Activated CD4-positive, alpha-beta T cell treated with anti-CD3 and anti-CD28 coated beads, Interleukin-2, amount 50 U/mL, for 24 hours (primary cell): ENCODE measurements around the gene CNPY4.
A peak's percentile ranks its signal among the peaks of the same experiment; 100 is the strongest.

Experiments used
- DNase-seq, 2 donors: peaks; one replicate each; pipeline ENCODE4 v3.0.0-alpha.2; 2020; ENCODE audit warnings: low read depth in 1 of 2, low spot score in 1 of 2

Gene CNPY4

GRCh38 chr7:100119072-100119969, at the start of gene CNPY4, which contains the start of gene TAF6:
CNPY4 (plus strand) TSS chr7:100119634; CDS start chr7:100119745, 111 bp downstream.
TAF6 (minus strand) TSS chr7:100119358; CDS start chr7:100114209, 5,149 bp downstream.
- peak; percentile 87 to 95 for DNase-seq

- DNase-seq: no peak
Measured at GRCh38 chr7:100069991-100070390, 49.4 kb upstream of the CNPY4 start.

- no peak for DNase-seq
Measured at GRCh38 chr7:100071018-100071723, 48.3 kb upstream of the CNPY4 start.

- DNase-seq: no peak
Measured at GRCh38 chr7:100072462-100072861, 47.0 kb upstream of the CNPY4 start.

- DNase-seq: no peak
Measured at GRCh38 chr7:100074841-100075240, 44.6 kb upstream of the CNPY4 start.

- DNase-seq: no peak
Measured at GRCh38 chr7:100075418-100075817, 44.0 kb upstream of the CNPY4 start.

GRCh38 chr7:100077205-100077604, 42.2 kb upstream of the CNPY4 start:
- DNase-seq: no peak

GRCh38 chr7:100079024-100079560, 40.3 kb upstream of the CNPY4 start:
- no peak for DNase-seq

- no peak for DNase-seq
Measured at GRCh38 chr7:100080907-100081534, 38.4 kb upstream of the CNPY4 start.

GRCh38 chr7:100081535-100082102, 37.8 kb upstream of the CNPY4 start, which contains the start of gene ZNF3:
ZNF3 (minus strand) TSS chr7:100081723; CDS start chr7:100077357, 4,366 bp downstream.
- peak; percentile 96 to 99 for DNase-seq

- no peak for DNase-seq
Measured at GRCh38 chr7:100082978-100083377, 36.5 kb upstream of the CNPY4 start.

- DNase-seq: no peak
Measured at GRCh38 chr7:100085515-100085914, 33.9 kb upstream of the CNPY4 start.

- no peak for DNase-seq
Measured at GRCh38 chr7:100087055-100087750, 32.2 kb upstream of the CNPY4 start.

GRCh38 chr7:100088095-100088620, 31.3 kb upstream of the CNPY4 start:
- DNase-seq: no peak

GRCh38 chr7:100088621-100089457, 30.6 kb upstream of the CNPY4 start, which contains the start of gene COPS6:
COPS6 (plus strand) TSS chr7:100088969; CDS start chr7:100088991, 22 bp downstream.
- DNase-seq: peak; percentile 76 to 83

GRCh38 chr7:100089458-100090196, 29.8 kb upstream of the CNPY4 start:
- DNase-seq: no peak

GRCh38 chr7:100090527-100091410, 28.7 kb upstream of the CNPY4 start:
- no peak for DNase-seq
